Nephron progenitor cell (in vitro differentiated cells): Measurements from ENCODE around the gene POGLUT3.

Source experiments
- DNase-seq: peaks from one replicate; pipeline ENCODE4 v3.0.0; 2021
- H3K27ac Mint-ChIP-seq: 2 replicates; pipeline ENCODE4 v1.8.0; 2021; ENCODE audit warnings: mild to moderate bottlenecking, moderate library complexity, mixed read lengths
- H3K27me3 Mint-ChIP-seq: 2 replicates; pipeline ENCODE4 v1.8.0; 2021; ENCODE audit warnings: mild to moderate bottlenecking, low read depth, mixed read lengths; ENCODE audit not compliant: poor library complexity
- H3K36me3 Mint-ChIP-seq: 2 replicates; pipeline ENCODE4 v1.8.0; 2021; ENCODE audit warnings: low read depth, mixed read lengths
- H3K4me1 Mint-ChIP-seq: 2 replicates; pipeline ENCODE4 v1.8.0; 2021; ENCODE audit warnings: mixed read lengths
- H3K4me3 Mint-ChIP-seq: 2 replicates; pipeline ENCODE4 v1.8.0; 2021; ENCODE audit warnings: mild to moderate bottlenecking, moderate library complexity, mixed read lengths
- H3K9me3 Mint-ChIP-seq: 2 replicates; pipeline ENCODE4 v1.8.0; 2021; ENCODE audit warnings: mild to moderate bottlenecking, moderate library complexity, mixed read lengths
- TF ChIP-seq, protein P1 (sequence below): fragments of 200-600 bp; sonication (generic); IDR thresholded peaks from 2 replicates; pipeline ENCODE4 v1.5.0; 2021; ENCODE audit warnings: antibody characterized with exemption

The POGLUT3 gene

DNA sequence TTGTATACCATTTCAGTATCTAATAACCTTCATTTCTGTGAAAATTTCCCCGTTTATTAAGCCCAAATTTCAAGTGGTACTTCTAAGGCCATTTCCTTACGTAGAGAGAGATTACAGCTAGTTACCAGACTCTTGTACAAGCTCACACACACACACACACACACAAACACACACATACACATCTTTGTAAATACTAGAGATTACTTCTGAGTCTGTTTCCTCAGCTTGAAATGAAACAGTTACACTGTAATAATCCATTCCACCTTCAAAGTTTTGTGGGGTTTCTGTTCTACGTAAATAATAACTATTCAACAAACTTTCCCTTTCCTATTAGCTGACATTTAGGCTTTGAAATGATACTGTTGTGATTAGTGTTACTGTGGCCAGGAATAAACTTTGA lies 6.2 kb downstream of the POGLUT3 start:
- H3K4me1 Mint-ChIP-seq: peaks cover 17% of the 10 kb centered on the region
- DNase-seq: no peak
- no peaks in the 10 kb centered on the region for H3K27me3 Mint-ChIP-seq
- no peak overlapping the region for H3K4me3 Mint-ChIP-seq
- H3K27ac Mint-ChIP-seq: no peak overlapping the region
- no peaks in the 10 kb centered on the region for H3K9me3 Mint-ChIP-seq
- H3K36me3 Mint-ChIP-seq: peaks cover 46% of the 10 kb centered on the region
- TF ChIP-seq, protein P1, sequence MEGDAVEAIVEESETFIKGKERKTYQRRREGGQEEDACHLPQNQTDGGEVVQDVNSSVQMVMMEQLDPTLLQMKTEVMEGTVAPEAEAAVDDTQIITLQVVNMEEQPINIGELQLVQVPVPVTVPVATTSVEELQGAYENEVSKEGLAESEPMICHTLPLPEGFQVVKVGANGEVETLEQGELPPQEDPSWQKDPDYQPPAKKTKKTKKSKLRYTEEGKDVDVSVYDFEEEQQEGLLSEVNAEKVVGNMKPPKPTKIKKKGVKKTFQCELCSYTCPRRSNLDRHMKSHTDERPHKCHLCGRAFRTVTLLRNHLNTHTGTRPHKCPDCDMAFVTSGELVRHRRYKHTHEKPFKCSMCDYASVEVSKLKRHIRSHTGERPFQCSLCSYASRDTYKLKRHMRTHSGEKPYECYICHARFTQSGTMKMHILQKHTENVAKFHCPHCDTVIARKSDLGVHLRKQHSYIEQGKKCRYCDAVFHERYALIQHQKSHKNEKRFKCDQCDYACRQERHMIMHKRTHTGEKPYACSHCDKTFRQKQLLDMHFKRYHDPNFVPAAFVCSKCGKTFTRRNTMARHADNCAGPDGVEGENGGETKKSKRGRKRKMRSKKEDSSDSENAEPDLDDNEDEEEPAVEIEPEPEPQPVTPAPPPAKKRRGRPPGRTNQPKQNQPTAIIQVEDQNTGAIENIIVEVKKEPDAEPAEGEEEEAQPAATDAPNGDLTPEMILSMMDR: no peak

DNA sequence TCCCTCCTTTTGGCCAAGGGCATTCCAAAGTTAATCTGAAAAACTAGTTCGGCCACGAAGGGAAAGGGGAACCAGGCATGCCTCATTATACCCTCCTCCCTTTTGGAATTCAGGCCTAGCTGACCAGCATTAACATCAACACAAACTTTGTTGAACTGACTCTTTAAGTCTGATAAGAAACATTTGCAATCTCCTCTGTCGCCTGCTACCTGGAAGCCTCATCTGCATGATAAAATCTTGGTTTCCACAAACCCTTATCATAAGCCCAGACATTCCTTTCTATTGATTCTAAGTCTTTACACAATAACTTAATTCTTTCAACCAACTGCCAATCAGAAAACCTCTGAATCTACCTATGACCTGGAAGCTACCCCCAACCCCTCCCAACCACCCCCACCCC lies 11.4 kb downstream of the POGLUT3 start:
- no peak overlapping the region for H3K4me3 Mint-ChIP-seq
- H3K4me1 Mint-ChIP-seq: no peaks in the 10 kb centered on the region
- no peaks in the 10 kb centered on the region for H3K27me3 Mint-ChIP-seq
- no peaks in the 10 kb centered on the region for H3K9me3 Mint-ChIP-seq
- peaks cover 66% of the 10 kb centered on the region for H3K36me3 Mint-ChIP-seq
- H3K27ac Mint-ChIP-seq: no peak overlapping the region
- TF ChIP-seq, protein P1: no peak
- no peak for DNase-seq

DNA sequence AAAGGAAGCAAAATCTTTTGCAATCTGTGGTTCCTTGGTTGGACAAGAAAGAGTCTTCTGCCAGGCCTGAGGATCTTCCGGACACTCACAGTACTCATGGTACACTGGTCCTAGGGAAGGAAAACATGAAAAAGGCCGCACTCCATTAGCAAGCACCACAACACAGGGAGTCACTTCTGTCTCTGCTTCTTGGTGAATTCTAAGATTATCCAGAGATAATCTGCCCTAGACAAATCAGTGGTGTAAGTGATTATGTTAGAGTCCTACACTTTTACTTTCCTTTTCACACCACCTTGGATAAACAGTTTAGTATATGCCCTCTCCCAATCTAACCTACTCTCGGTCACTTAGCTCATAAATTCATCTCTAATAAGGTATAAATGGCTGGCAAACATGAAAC lies 11.9 kb downstream of the POGLUT3 start:
- no peak overlapping the region for H3K4me3 Mint-ChIP-seq
- TF ChIP-seq, protein P1: no peak
- no peaks in the 10 kb centered on the region for H3K9me3 Mint-ChIP-seq
- peaks cover 68% of the 10 kb centered on the region for H3K36me3 Mint-ChIP-seq
- no peak for DNase-seq
- no peak overlapping the region for H3K27ac Mint-ChIP-seq
- no peaks in the 10 kb centered on the region for H3K4me1 Mint-ChIP-seq
- H3K27me3 Mint-ChIP-seq: no peaks in the 10 kb centered on the region

DNA sequence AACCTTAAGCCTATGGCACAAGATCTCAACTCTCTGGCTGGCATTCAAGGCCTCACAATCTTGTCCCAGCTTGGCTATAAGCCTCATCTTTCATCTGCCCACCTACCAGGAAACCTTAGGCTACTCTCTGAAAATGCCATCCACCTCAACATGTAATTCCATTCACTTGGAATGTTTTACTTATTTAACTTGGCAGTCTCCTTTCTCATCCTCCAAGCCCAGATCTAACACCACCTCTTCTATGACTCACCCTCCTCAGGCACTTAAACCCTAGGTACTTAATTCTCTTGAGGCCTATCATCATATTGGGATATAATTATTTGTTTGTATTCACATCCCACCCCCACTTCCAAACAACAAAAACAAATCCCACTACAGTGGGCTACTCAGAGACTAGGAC lies 15.0 kb downstream of the POGLUT3 start:
- TF ChIP-seq, protein P1: no peak
- H3K4me3 Mint-ChIP-seq: no peak overlapping the region
- H3K9me3 Mint-ChIP-seq: no peaks in the 10 kb centered on the region
- no peak overlapping the region for H3K27ac Mint-ChIP-seq
- no peak for DNase-seq
- no peaks in the 10 kb centered on the region for H3K27me3 Mint-ChIP-seq
- no peaks in the 10 kb centered on the region for H3K4me1 Mint-ChIP-seq
- peaks cover 59% of the 10 kb centered on the region for H3K36me3 Mint-ChIP-seq

GRCh38 chr11:108474664-108475463 lies 23.3 kb downstream of the POGLUT3 start:
- Mint-ChIP-seq H3K4me3 (no peak overlapping the region), H3K36me3 (peaks cover 12% of the 10 kb centered on the region), H3K27ac (no peak overlapping the region), H3K9me3 (no peaks in the 10 kb centered on the region), H3K4me1 (no peaks in the 10 kb centered on the region), H3K27me3 (no peaks in the 10 kb centered on the region)
- no peak for DNase-seq
- TF ChIP-seq, protein P1: no peak

- Mint-ChIP-seq H3K27me3 (peaks cover 2% of the 10 kb centered on the region), H3K36me3 (peaks cover 7% of the 10 kb centered on the region), H3K4me1 (no peaks in the 10 kb centered on the region), H3K9me3 (no peaks in the 10 kb centered on the region), H3K27ac (no peak overlapping the region), H3K4me3 (no peak overlapping the region)
- TF ChIP-seq, protein P1: no peak
- DNase-seq: no peak
Observed at GRCh38 chr11:108472681-108473080, 25.5 kb downstream of the POGLUT3 start.
